CD4-positive, alpha-beta T cell treated with Interleukin-4 for 4 hours (primary cell): ENCODE measurements around the gene LACRT.
"Not testable (repeated sequence)": the region's sequence is repeated elsewhere in the genome, so short reads cannot be mapped to it uniquely, and the experiment has no call there.

Experiments used
- DNase-seq: peaks from one replicate; pipeline ENCODE4 v3.0.0-alpha.2; 2020

Gene LACRT, protein sequence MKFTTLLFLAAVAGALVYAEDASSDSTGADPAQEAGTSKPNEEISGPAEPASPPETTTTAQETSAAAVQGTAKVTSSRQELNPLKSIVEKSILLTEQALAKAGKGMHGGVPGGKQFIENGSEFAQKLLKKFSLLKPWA

GRCh38 chr12:54634795-54635194 lies at the start of gene LACRT:
Gene LACRT, minus strand, starts transcription at chr12:54634895. Its CDS starts 54 bp downstream, at chr12:54634841.
- no peak for DNase-seq

- no peak for DNase-seq
Observed at GRCh38 chr12:54683398-54683797, 48.7 kb upstream of the LACRT start.

GRCh38 chr12:54682674-54683073 lies 48.0 kb upstream of the LACRT start:
- no peak for DNase-seq

- peak; percentile 5 for DNase-seq
Observed at GRCh38 chr12:54680374-54680773, 45.7 kb upstream of the LACRT start.

DNA sequence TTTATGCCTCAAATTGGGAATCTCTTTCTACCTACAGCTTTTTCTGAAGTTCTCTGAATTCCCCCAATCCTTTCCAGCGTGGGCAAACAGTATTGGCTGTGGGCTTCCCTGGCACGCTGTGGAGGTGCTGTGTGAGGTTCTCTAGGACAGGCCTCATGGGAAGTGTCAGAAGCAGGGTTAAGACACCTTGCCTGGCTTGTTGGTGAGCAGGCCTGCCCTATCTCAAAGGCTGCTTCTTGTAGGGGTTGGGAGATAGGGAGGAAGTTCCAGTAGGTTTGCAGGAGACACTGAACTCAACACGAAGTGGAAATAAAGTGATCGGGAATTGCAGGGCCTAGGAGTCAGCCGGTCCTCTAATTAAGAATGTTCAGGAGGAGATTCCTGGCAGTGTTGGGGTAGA lies 43.4 kb upstream of the LACRT start:
- no peak for DNase-seq

DNA sequence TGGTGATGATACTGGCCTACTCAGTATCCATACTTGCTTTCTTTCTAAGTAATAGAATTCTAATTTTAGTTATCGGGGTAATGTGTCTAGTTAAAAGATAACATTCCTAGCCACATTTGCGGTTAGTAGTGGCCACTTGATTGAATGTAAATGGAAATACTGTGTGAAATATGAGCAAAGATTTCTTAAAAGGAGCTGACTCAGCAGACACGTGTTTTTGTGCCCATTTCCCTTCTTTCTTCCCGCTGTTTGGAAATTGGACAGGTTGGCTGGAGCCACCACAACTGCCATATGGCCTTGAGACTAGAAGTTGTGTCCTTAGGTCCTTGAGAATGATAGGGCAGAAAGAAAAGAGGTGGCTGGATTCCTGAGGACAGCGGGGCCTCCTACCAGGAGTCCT lies 33.2 kb upstream of the LACRT start:
- DNase-seq = no peak

GRCh38 chr12:54666008-54666407 lies 31.3 kb upstream of the LACRT start:
- no peak for DNase-seq

DNA sequence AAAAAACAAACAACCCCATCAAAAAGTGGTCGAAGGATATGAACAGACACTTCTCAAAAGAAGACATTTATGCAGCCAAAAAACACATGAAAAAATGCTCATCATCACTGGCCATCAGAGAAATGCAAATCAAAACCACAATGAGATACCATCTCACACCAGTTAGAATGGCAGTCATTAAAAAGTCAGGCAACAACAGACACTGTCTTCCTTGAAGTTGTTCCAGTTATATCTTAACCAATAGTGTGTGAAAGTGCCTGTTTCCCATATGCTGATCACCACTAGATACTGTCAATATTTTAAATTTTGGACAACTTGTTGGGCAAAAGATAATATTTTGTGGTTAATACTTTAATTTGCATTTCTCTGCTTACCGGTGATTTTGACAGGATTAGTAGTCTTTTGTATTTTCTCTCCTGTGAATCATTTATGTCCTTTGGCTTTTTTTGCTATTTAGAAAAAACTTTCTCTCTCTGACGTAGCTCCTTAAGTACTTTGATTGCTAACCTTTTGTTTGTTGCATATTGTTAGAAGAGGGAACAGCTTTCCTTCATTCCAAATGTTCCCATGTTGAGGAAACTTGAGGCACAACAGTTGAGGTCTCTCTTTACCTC lies 30.4 kb upstream of the LACRT start:
- not testable (repeated sequence) for DNase-seq

- DNase-seq = no peak
Observed at GRCh38 chr12:54663603-54664002, 28.9 kb upstream of the LACRT start.

DNA sequence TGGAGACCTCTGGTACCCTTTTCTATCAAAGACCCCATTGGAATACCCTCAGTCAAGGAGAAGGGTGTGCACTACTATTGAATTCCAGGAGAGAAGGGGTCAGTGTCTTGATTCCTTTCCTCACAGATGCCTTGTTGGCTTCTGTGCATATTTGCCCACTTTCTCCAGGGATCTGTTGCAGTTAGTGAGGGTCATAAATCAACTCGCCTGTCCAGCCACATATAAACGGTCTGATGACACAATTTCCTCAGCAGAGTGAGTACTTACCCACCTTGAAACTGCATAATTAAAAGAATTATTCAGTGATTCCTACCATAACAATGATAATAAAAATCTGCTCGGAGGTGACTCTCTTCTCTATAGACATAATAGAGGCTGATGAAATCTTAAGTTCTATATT lies 27.3 kb upstream of the LACRT start:
- DNase-seq = no peak

GRCh38 chr12:54661048-54661447 lies 26.4 kb upstream of the LACRT start:
- DNase-seq = no peak

DNA sequence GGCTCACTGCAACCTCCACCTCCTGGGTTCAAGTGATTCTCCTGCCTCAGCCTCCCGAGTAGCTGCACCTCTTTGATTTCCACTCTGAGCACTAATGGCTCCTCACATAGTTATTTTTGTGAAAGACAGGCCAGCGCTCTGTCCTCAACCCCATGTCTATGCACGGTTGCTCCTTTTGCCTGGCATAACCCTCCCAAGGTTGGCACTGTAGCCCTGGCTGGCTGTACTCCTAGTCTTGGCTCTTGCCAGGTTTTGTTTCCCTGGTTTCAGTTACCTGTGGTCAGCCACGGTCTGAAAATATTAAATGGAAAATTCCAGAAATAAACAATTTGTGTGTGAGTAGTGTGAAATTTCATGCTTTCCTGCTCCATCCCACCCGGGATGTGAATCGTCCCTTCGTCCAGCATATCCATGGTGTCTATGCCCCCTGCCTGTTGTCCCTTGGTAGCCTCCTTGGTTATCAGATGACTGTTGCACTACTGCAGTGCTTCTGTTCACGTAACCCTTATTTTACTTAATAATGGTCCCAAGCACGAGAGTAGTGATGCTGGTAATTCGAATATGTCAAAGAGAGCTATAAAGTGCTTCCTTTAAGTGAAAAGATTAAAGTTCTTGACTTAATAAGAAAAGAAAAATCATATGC lies 25.7 kb upstream of the LACRT start:
- DNase-seq = no peak

DNA sequence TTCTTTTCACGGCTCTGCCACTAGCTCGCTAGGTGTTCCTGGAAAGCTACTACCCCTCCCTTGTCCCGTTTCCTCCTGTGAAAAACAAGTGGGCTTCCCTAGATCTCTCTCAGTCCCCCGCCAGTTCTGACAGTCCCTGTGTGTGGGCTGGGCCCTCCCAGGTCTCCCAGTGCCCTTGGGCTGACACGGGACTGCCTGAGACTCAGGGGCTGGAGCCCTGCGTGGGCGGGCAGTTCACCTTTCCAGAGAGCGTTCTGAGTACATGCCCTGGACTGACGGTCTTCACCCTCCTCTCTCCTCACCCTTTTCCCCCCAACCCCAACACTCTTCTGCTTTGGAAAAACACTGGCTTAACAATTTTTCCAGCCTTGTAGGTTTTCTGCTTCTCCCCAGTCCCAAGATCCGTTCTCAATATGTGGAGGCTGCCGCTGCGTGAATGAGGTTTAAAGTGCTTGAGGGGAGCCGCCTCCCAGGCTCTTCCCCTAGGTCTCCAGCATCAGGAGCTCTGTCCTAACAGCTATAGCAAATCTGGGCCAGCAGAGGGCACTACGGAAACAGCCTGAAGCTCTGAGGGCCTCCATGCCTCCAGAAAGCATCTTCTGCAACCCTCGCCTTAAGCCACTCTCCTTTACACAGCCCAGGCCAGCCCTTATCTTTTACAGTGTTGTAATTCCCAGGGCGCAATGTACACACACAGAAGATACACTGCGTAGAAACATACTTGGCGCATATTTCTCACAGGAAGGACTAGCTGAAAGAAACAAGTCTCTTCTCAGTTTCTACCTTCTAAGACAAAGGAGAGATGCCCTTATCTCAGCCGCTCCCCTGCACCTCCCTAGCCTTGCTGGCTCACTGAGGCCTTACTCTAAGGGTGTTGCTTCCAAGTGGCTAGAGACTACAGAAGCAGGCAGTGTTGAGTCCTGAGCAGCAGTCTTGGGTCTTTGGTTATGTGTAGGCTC lies 23.9 kb upstream of the LACRT start:
- DNase-seq = peak; percentile 32

DNA sequence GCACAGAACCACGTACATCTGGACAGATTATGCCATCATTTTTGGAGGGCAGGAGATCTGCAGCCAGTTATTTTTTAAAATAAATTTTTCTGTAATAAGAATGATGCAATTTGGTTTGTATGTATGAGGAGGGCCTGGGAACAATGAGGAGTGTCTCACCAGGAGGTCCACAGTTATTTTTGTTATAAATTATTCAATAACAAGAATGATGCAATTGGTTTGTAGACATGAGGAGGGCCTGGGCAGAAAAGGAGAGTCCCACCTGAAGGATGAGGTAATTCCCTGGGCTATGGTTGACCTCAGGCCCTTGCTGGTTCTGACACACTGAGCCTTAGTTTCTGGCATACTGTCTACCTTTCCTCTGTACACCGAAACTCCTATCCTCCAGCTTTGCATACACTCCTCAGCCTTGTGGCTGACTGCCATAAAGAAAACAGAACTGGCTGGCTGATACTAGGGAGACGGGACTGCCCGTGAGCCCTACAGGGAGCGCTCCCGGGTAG lies 22.5 kb upstream of the LACRT start:
- DNase-seq = no peak

GRCh38 chr12:54654926-54655325 lies 20.2 kb upstream of the LACRT start:
- DNase-seq = no peak

DNA sequence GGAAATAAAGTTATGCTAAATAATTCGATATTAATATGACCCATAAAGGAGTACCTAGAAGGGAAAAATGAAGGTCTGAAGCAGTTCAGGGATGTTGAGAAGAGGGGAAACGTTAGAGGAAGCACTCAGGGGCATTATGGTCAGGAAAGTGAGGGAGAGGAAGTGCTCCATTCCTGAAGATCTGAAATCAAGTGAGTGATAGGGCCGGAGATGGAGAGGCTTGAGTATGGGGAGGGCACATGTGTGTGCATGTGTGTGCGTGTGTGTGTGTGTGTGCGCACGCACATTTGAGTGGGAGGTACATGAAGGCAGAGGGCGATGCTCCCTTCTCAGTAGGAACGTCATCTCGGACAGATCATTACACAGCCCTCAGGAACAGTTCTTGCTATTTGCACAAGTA lies 18.3 kb upstream of the LACRT start:
- no peak for DNase-seq

GRCh38 chr12:54650889-54651288 lies 16.2 kb upstream of the LACRT start:
- DNase-seq = no peak

DNA sequence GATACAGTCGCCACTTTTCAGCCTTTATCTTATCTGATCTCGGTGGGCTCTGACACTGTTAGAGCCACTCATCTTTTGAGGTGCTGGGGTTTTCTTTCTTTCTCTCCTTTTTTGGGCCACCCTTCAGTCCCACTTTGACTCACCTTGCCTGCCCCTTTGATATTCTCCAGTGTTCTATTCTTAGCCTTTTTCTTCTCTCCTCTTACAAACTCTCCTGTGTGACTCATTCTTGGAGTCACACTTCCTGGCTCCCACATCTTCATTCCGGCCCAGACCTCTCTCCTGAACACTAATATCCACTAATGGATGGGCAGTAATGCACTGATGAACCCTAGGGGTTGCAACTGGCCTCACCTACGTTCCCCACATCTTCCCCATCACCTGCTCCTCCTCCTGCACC lies 15.7 kb upstream of the LACRT start:
- DNase-seq = no peak

GRCh38 chr12:54649825-54650224 lies 15.1 kb upstream of the LACRT start:
- no peak for DNase-seq

GRCh38 chr12:54648265-54648664 lies 13.6 kb upstream of the LACRT start, which contains the start of gene DCD:
Gene DCD, minus strand, starts transcription at chr12:54648365. Its CDS starts 62 bp downstream, at chr12:54648303.
- DNase-seq = no peak

- no peak for DNase-seq
Observed at GRCh38 chr12:54641554-54641953, 6.9 kb upstream of the LACRT start.

- no peak for DNase-seq
Observed at GRCh38 chr12:54641089-54641488, 6.4 kb upstream of the LACRT start.

GRCh38 chr12:54639112-54639511 lies 4.4 kb upstream of the LACRT start:
- not testable (repeated sequence) for DNase-seq
